ENCODE measurements around the gene SMIM14.

DNA sequence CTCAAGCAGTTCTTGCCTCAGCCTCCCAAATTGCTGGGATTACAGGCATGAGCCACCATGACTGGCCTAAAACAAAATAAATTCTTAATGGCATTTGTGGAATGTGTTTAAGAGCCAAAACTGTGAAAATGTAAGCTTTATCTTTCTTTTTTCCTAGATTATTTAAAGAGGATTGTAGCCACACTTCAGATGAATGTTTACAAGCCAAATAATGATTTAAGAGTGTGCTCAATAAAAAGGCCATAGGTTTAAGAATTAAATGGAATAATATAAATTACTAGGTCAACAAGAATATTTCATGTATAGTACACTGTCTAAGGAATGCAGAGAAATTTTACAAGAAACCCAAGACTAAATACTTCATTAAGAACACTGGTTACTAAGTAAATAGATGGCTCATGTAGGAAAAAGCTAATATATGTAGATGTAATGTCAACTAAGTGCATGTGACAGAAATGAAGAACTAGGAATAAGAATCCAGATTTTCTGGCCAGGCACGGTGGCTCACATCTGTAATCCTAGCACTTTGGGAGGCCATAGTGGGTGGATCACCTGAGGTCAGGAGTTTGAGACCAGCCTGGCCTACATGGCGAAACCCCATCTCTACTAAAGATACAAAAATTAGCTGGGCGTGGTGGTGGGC lies 90.1 kb downstream of the SMIM14 start:
- no peak for TF ChIP-seq CTCF (IDR thresholded peaks at IDR 0.05; ENCODE audit: insufficient read depth, low read length, poor library complexity, severe bottlenecking)
- TF ChIP-seq EZH2phosphoT487 (conservative IDR thresholded peaks at IDR 0.05; ENCODE audit: low read length) = no peak
